Retinal pigment epithelial cell (primary cell): ENCODE results near the gene CGNL1.

ENCODE experiments used
- DNase-seq: peaks from one replicate; pipeline ENCODE4 v3.0.0-alpha.2; 2010; ENCODE audit warnings: low read depth
- H3K4me3 ChIP-seq: 2 replicates; pipeline ENCODE4 v1.5.1; 2011; ENCODE audit warnings: mild to moderate bottlenecking, low read length, control low read depth, moderate library complexity
- TF ChIP-seq, protein P1 (sequence below): conservative IDR thresholded peaks from 2 replicates; pipeline ENCODE4 v1.5.1; 2011; ENCODE audit warnings: low read depth, low read length, control low read depth, inconsistent platforms

Gene CGNL1

DNA sequence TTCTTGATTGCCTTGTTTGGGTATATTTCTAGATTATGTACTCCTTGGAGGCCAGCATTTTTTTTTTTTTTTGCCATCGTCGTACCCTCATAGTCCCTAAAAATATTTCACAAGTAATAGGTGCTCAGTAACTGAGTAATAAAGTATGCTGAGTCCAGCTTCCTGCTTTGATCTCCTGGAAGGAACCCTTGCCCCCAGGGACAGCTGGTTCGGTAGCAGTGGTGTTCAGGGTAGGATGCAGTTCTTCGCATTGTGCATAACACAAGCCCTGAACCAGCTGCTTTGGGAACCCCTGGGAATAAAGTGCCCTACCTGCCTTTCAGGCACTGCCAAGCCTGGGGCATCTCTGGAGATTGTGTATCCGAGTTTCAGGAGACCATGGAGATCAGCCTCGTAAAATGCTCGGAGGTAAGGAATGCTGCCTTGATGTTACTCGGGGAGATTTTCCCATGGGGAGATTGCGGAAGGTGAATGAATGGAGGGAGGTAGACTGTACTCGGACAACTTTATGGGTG lies 223.0 kb downstream of the CGNL1 start:
- H3K4me3 ChIP-seq, result no peak overlapping the region
- DNase-seq, result no peak
- TF ChIP-seq, protein P1, sequence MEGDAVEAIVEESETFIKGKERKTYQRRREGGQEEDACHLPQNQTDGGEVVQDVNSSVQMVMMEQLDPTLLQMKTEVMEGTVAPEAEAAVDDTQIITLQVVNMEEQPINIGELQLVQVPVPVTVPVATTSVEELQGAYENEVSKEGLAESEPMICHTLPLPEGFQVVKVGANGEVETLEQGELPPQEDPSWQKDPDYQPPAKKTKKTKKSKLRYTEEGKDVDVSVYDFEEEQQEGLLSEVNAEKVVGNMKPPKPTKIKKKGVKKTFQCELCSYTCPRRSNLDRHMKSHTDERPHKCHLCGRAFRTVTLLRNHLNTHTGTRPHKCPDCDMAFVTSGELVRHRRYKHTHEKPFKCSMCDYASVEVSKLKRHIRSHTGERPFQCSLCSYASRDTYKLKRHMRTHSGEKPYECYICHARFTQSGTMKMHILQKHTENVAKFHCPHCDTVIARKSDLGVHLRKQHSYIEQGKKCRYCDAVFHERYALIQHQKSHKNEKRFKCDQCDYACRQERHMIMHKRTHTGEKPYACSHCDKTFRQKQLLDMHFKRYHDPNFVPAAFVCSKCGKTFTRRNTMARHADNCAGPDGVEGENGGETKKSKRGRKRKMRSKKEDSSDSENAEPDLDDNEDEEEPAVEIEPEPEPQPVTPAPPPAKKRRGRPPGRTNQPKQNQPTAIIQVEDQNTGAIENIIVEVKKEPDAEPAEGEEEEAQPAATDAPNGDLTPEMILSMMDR, result no peak

DNA sequence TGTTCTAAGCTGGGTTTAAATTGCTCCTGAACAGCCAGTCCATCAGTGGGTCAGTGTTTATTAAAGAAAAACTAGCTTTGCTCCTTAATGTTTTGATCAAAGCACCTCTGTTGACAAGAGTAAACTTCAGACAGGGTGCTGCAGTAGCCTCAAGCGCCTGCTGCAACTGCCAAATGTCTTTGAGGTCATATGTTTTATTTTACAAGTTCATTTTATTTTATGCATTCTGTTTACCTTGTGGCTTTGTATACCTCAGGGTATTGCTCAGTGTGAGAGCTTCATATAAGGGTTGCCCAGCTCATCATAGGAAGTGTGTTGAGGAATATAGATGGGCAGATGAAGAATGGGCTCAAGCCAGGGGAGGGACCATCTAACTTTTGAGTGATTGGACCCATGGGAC lies 223.9 kb downstream of the CGNL1 start:
- no peak for DNase-seq
- H3K4me3 ChIP-seq, result no peak overlapping the region
- TF ChIP-seq, protein P1, result no peak
